Right lobe of liver (tissue), 6 donors: ENCODE results near the gene BCO1. TPM values are rescaled to one million over a fixed set of nuclear protein-coding genes. Genes with fewer than 3 reads are reported as not detected.
A peak's percentile ranks its signal among the peaks of the same experiment; 100 is the strongest.

Source experiments
- ATAC-seq, 4 donors: fragments of 200-7000 bp; cut with Tn5 transposase; one replicate each; pipeline ENCODE4 v1.9.1; 2020; ENCODE audit warnings: mild to moderate bottlenecking in 4 of 4, moderate library complexity in 4 of 4
- DNase-seq, 3 donors: peaks; one replicate each; pipeline ENCODE4 v3.0.0-alpha.2; 2020
- H3K27ac ChIP-seq, 3 donors: fragments of 200-600 bp; one replicate each; pipeline ENCODE4 v1.8.0; 2022
- H3K27me3 ChIP-seq, 2 donors: fragments of 200-600 bp; one replicate each; pipeline ENCODE4 v1.8.0; 2022
- H3K36me3 ChIP-seq, 4 donors: fragments of 200-600 bp; sonication (generic) in 1 of 4; one replicate each; pipeline versions ENCODE4 v1.5.1 to v1.8.0; 2017 to 2022; ENCODE audit warnings: control low read depth in 1 of 4
- H3K4me1 ChIP-seq, 4 donors: fragments of 200-600 bp; sonication (generic) in 1 of 4; one replicate each; pipeline versions ENCODE4 v1.5.1 to v1.8.0; 2017 to 2022; ENCODE audit warnings: control low read depth in 1 of 4
- H3K4me3 ChIP-seq, 3 donors: fragments of 200-600 bp; one replicate each; pipeline ENCODE4 v1.8.0; 2022
- H3K9me3 ChIP-seq, 4 donors: fragments of 200-600 bp; sonication (generic) in 1 of 4; one replicate each; pipeline versions ENCODE4 v1.5.1 to v1.8.0; 2017 to 2022; ENCODE audit warnings: control low read depth in 1 of 4
- POLR2A ChIP-seq: fragments of 450-650 bp; IDR thresholded peaks from one replicate; pipeline ENCODE4 v1.6.1; 2017; ENCODE audit warnings: antibody characterized with exemption, mild to moderate bottlenecking
- WGBS: methylation state at CpG from one replicate; pipeline ENCODE4 v1.1.6; 2018; ENCODE audit warnings: low coverage, low lambda C conversion rate; ENCODE audit not compliant: insufficient coverage; ENCODE audit errors: missing lambda C conversion rate; 5-methylcytosine and 5-hydroxymethylcytosine counted together
- intact Hi-C, 2 donors: fragments of 100-400 bp; cut with DNase I; formaldehyde crosslinking; loops; one replicate each; pipeline versions ENCODE4 v1.11.2 to v1.14.1; 2022
- total RNA-seq, 6 experiments: library from RNA; depleted of rRNA in 2 of 6; stranded (reverse); fragments of >200 nt in 2 of 6; fragmentation: NEBNext Ultra II Directional in 3 of 6; extraction: Animal tissue kit (Norgen Biotek cat#: 25700) in 3 of 6; gene quantifications; one replicate each; pipeline versions ENCODE4 v1.1.0 to v1.2.4, GENCODE V29; 2016 to 2023
- TF ChIP-seq, protein P1 (sequence below), 4 donors: fragments of 200-600 bp in 3 of 4; fragments of 450-650 bp in 1 of 4; IDR thresholded peaks; one replicate each; pipeline versions ENCODE4 v1.5.1 to v1.8.0; 2016 to 2022; ENCODE audit warnings: antibody characterized with exemption in 4 of 4, mild to moderate bottlenecking in 2 of 4
- donor health status: DM: no; HTN: yes; CAD: no.
- donor health status: DM: no; HTN: no; CAD: no.
- donor health status: DM: no; HTN: no; CAD: no.
- donor health status: DM: no; HTN: yes; CAD: no.
- donor health status: DM: no; HTN: yes; CAD: no.

BCO1 gene
- total RNA-seq, 6 experiments from 2014 or later = 0.11 to 0.55 (median 0.31) TPM; not detected in 1

DNA sequence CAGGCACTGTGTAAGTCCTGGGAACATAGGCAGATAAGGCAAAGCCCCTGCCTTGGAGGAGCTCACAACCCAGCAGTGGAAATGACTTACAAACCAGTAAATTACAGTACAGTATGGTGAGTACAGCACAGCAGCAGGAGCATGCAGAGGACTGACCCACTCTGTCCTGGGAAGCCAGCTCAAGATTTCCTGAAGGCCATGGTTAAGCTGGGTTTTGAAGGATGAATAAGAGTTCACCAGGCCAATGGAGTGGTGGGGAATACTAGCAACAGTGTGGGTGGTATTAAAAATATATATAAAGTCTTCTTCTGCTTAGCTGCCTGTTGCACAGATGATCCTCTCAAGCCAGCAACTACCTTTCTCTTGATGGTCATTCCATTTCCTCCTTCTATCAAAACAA lies 73.3 kb downstream of the BCO1 start:
- Histone ChIP-seq H3K36me3 (no peaks in the 10 kb centered on the region), H3K27ac (no peak overlapping the region), H3K4me1 (peaks cover 0 to 14% (median 7%) of the 10 kb centered on the region in 4 donors), H3K9me3 (no peaks in the 10 kb centered on the region), H3K27me3 (no peaks in the 10 kb centered on the region), H3K4me3 (no peak overlapping the region)
- no peak for TF ChIP-seq POLR2A
- TF ChIP-seq, protein P1, sequence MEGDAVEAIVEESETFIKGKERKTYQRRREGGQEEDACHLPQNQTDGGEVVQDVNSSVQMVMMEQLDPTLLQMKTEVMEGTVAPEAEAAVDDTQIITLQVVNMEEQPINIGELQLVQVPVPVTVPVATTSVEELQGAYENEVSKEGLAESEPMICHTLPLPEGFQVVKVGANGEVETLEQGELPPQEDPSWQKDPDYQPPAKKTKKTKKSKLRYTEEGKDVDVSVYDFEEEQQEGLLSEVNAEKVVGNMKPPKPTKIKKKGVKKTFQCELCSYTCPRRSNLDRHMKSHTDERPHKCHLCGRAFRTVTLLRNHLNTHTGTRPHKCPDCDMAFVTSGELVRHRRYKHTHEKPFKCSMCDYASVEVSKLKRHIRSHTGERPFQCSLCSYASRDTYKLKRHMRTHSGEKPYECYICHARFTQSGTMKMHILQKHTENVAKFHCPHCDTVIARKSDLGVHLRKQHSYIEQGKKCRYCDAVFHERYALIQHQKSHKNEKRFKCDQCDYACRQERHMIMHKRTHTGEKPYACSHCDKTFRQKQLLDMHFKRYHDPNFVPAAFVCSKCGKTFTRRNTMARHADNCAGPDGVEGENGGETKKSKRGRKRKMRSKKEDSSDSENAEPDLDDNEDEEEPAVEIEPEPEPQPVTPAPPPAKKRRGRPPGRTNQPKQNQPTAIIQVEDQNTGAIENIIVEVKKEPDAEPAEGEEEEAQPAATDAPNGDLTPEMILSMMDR (IDR thresholded peaks at IDR 0.05) = no peak
- DNase-seq (no peak), ATAC-seq (no peak)
- intact Hi-C loops = no loop called here

DNA sequence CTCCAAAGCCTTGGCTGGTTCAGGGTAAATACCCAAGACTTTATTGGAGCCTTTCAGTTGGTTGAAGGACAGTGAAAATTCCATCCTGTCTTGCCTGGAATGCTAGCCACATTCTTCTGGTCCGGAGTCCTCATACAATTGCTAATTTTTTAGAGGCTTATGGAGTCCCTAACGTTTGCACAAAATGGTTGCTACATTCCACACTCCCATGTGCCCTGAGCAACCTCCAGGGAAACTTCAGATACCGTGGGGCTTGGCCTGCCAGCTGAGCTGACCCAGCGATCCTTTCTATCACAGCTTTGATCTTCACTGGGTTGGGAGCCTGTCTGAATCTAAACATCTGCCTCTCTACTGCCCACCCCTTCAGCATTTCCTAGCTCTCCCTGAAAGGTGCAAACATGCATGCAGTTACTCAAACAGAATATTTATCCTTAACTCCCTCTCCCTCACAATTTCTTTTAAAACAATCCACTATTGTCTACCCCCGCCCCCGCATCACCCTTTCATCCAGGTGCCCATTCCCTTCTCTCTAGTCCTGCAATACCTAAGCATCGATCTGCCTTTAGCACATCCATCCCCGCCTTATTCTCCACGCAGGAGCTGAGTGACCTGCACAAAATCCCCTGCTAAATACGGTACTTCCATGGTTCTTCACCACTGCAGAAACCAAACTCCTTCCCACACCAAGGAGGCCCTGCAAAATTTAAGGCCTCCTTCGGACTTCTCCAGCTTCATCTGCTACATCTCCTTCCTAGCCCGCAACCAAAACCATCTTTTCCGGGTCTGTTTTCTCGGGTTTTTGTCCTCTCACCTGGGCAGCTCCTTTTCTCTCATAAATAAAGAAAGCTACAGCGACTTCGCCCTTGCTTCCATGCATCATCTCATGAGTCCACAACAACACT lies 75.5 kb downstream of the BCO1 start:
- 0% methylated on average over 16 of the region's 16 CpGs for WGBS
- H3K36me3 ChIP-seq = no peaks in the 10 kb centered on the region
- intact Hi-C loops = no loop called here
- H3K27me3 ChIP-seq = no peaks in the 10 kb centered on the region
- peaks cover 0 to 14% (median 7%) of the 10 kb centered on the region in 4 donors for H3K4me1 ChIP-seq
- TF ChIP-seq POLR2A = no peak
- TF ChIP-seq, protein P1 (IDR thresholded peaks at IDR 0.05) = no peak
- H3K27ac ChIP-seq = peak overlapping the region in 2 of 3 donors; percentile 28 to 86
- no peak for DNase-seq
- H3K9me3 ChIP-seq = no peaks in the 10 kb centered on the region
- no peak for ATAC-seq
- H3K4me3 ChIP-seq = peak overlapping the region; percentile 77 to 93 (median 83)

DNA sequence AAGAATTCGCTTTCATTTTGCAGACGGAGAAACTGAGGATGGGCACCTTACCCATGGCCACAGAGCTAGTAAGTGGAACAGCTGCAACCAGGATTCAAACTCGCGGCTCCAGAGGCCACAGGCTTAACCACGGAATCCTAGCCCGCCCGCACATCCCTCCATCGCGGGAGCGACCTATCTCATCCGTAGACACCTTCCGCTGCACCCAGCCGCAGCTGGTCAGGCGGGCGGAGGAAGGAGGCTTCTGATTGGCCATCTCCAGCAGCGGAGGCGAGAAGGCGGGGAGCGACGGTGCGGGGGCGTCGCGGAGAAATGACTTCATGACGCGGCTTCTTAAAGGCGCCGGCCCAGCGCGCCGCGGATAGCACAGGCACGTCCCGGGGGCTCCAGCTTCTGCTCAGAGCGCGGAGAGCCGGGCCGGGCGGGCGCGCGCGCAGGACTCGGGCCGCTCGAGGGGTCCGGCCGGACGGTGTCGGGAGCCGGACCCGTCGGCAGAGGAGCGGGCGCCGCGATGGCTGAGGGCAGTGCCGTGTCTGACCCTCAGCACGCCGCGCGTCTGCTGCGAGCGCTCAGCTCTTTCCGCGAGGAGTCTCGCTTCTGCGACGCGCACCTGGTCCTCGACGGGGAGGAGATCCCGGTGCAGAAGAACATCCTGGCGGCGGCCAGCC lies 76.2 kb downstream of the BCO1 start, which contains the start of gene GAN:
Gene GAN (plus strand): TSS at position 360 of the 668 bp plus-strand sequence. CDS start 152 bp downstream, at position 512.
- Histone ChIP-seq H3K9me3 (no peaks in the 10 kb centered on the region), H3K27ac (peak within 1 kb of the TSS; percentile 64 to 86 (median 69)), H3K4me3 (peak within 1 kb of the TSS; percentile 77 to 93 (median 83)), H3K4me1 (peaks cover 0 to 14% (median 7%) of the 10 kb centered on the region in 4 donors), H3K27me3 (no peaks in the 10 kb centered on the region), H3K36me3 (no peaks in the 10 kb centered on the region)
- WGBS = 0% methylated on average over 9 of the region's 75 CpGs
- intact Hi-C loops = no loop called here
- DNase-seq (peak; percentile 96 to 97 (median 97)), ATAC-seq (peak; percentile 97 to 98 (median 98))
- TF ChIP-seq, protein P1 (IDR thresholded peaks at IDR 0.05) = no peak
- peak; percentile 91 for TF ChIP-seq POLR2A

DNA sequence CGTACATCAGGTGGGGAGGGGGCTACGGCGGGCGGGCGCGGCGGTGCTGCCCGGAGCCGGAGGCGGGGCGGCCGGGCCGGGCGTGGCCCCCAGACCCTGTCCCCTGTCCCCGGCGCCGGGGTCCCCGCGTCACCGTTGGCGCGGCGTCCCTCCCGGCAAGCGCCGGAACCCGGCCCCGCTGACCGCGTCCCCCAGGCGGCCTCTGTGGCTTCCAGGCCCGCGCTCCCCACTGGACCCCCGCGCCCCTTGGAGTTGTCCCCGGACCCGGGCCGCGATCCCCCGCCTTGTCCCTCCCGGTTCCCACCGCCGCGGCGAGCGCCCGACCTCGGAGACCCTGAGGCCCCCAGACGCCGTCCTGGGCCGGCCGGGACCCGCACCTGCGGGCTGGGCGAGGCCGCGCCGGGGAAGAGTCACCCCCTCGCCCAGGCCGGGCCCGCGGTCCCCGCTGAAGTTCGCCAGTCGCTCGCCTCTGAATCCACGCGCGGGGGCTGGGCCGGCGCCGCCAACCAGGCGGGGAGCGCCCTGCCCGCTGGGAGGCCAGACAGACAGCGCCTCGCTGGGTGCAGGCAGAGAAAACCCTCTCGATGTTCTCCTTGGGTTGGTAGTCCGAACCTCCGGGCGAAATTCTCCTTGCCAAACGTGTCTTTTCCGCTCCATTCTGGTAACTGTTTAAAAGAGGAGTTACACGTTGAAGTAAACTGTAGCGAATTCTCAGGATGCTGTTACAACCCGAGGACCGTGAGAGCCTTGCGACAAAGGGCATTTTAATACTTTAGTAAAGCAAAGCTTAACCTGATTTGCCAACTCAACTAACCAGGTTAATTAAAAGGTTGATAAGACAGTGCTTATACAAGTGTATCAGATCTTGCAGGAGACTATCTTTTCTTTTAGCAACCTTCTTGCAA lies 77.0 kb downstream of the BCO1 start:
- no peaks in the 10 kb centered on the region for H3K9me3 ChIP-seq
- DNase-seq = peak; percentile 74 to 82 (median 80)
- intact Hi-C loops = no loop called here
- no peaks in the 10 kb centered on the region for H3K36me3 ChIP-seq
- H3K4me1 ChIP-seq = peaks cover 0 to 14% (median 7%) of the 10 kb centered on the region in 4 donors
- H3K27ac ChIP-seq = peak overlapping the region; percentile 64 to 86 (median 69)
- WGBS = 2% methylated on average over 9 of the region's 88 CpGs
- H3K4me3 ChIP-seq = peak overlapping the region; percentile 77 to 93 (median 83)
- H3K27me3 ChIP-seq = no peaks in the 10 kb centered on the region
- TF ChIP-seq POLR2A = no peak
- TF ChIP-seq, protein P1 (IDR thresholded peaks at IDR 0.05) = peak in 1 of 4 donors; percentile 14
- peak; percentile 74 to 79 (median 76) for ATAC-seq
